CD4-positive, CD25-positive, alpha-beta regulatory T cell (primary cell): ENCODE data around the gene SIGLEC10. TPM values are rescaled to one million over a fixed set of nuclear protein-coding genes. Genes with fewer than 3 reads are reported as not detected.

Experiments
- ATAC-seq, 2 donors: fragments of 150-1000 bp; cut with Tn5 transposase; one replicate each; pipeline ENCODE4 v1.10.0; 2021; ENCODE audit warnings: low read depth in 2 of 2, moderate number of reproducible peaks in 2 of 2, moderate library complexity in 1 of 2
- DNase-seq, 3 donors: peaks; one replicate each; pipeline versions ENCODE4 v3.0.0 to v3.0.0-alpha.2; 2012 to 2022; ENCODE audit warnings: mixed read lengths in 1 of 3
- H3K27ac ChIP-seq: one replicate; pipeline ENCODE4 v1.7.0; 2013; ENCODE audit warnings: mild to moderate bottlenecking, low read length; ENCODE audit not compliant: insufficient read depth, poor library complexity, severe bottlenecking
- H3K27me3 ChIP-seq: one replicate; pipeline ENCODE4 v1.7.0; 2013; ENCODE audit warnings: low read length; ENCODE audit not compliant: control insufficient read depth, insufficient read depth
- H3K36me3 ChIP-seq: one replicate; pipeline ENCODE4 v1.7.0; 2013; ENCODE audit warnings: mild to moderate bottlenecking, low read length, moderate library complexity; ENCODE audit not compliant: control insufficient read depth, insufficient read depth
- H3K4me1 ChIP-seq: 2 replicates; pipeline ENCODE4 v1.7.0; 2013; ENCODE audit warnings: mild to moderate bottlenecking, low read length; ENCODE audit not compliant: insufficient read depth, control insufficient read depth, poor library complexity, severe bottlenecking
- H3K4me3 ChIP-seq: one replicate; pipeline ENCODE4 v1.7.0; 2013; ENCODE audit warnings: low read depth, mild to moderate bottlenecking, low read length, moderate library complexity
- H3K9me3 ChIP-seq, 2 experiments: 1 replicate in 1 of 2; 2 replicates in 1 of 2; pipeline ENCODE4 v1.7.0; 2013; ENCODE audit warnings: low read length in 2 of 2, mild to moderate bottlenecking in 1 of 2, moderate library complexity in 1 of 2; ENCODE audit not compliant: control insufficient read depth in 2 of 2
- H3K27ac Mint-ChIP-seq, 3 donors: one replicate each; pipeline ENCODE4 v1.8.0; 2020 to 2022; ENCODE audit warnings: mild to moderate bottlenecking in 3 of 3, mixed read lengths in 3 of 3, moderate library complexity in 2 of 3
- H3K27me3 Mint-ChIP-seq: one replicate; pipeline ENCODE4 v1.8.0; 2022; ENCODE audit warnings: mild to moderate bottlenecking, mixed read lengths
- H3K36me3 Mint-ChIP-seq: one replicate; pipeline ENCODE4 v1.8.0; 2020; ENCODE audit warnings: mixed read lengths
- H3K4me1 Mint-ChIP-seq, 4 donors: one replicate each; pipeline ENCODE4 v1.8.0; 2020 to 2022; ENCODE audit warnings: mixed read lengths in 4 of 4, mild to moderate bottlenecking in 1 of 4
- H3K4me3 Mint-ChIP-seq, 4 donors: one replicate each; pipeline ENCODE4 v1.8.0; 2020 to 2022; ENCODE audit warnings: mild to moderate bottlenecking in 4 of 4, mixed read lengths in 4 of 4, moderate library complexity in 3 of 4
- H3K9me3 Mint-ChIP-seq, 7 donors: one replicate each; pipeline ENCODE4 v1.8.0; 2020 to 2022; ENCODE audit warnings: mixed read lengths in 7 of 7, mild to moderate bottlenecking in 3 of 7, moderate library complexity in 2 of 7
- polyA plus RNA-seq, 4 donors: library from polyadenylated mRNA; unstranded; fragments of 300-500 nt; fragmentation: Illumina TruSeq; gene quantifications; one replicate each; pipeline ENCODE4 v1.2.3, GENCODE V29; 2021
- total RNA-seq: library from RNA; stranded (reverse); gene quantifications from one replicate; pipeline ENCODE4 v1.2.3, GENCODE V29; 2022

SIGLEC10 gene
- total and polyA plus RNA-seq, 5 donors from 2014 or later: 0.15 to 0.37 (median 0.27) TPM; not detected in 1

GRCh38 chr19:51387924-51388389 lies 29.5 kb downstream of the SIGLEC10 start, which contains the start of gene LIM2:
Gene LIM2 (minus strand): TSS chr19:51387974. CDS start chr19:51387443, 531 bp downstream.
- H3K4me3 Mint-ChIP-seq: no peak within 1 kb of the TSS

GRCh38 chr19:51386882-51387520 lies 30.4 kb downstream of the SIGLEC10 start:
- no peaks in the 10 kb centered on the region for H3K36me3 Mint-ChIP-seq
- Histone ChIP-seq H3K9me3 (no peaks in the 10 kb centered on the region), H3K4me1 (no peaks in the 10 kb centered on the region), H3K27ac (no peak overlapping the region), H3K27me3 (no peaks in the 10 kb centered on the region), H3K36me3 (no peaks in the 10 kb centered on the region), H3K4me3 (no peak overlapping the region)
- no peaks in the 10 kb centered on the region for H3K9me3 Mint-ChIP-seq
- H3K27ac Mint-ChIP-seq: no peak overlapping the region
- ATAC-seq (no peak), DNase-seq (no peak)
- no peaks in the 10 kb centered on the region for H3K27me3 Mint-ChIP-seq
- no peak overlapping the region for H3K4me3 Mint-ChIP-seq
- H3K4me1 Mint-ChIP-seq: peaks cover 0 to 7% (median 2%) of the 10 kb centered on the region in 4 donors

More at GRCh38 chr19:51387924-51388389, 29.5 kb downstream of the SIGLEC10 start, which contains the start of gene LIM2:
- no peak within 1 kb of the TSS for H3K4me3 ChIP-seq
- peaks cover 0 to 7% (median 3%) of the 10 kb centered on the region in 4 donors for H3K4me1 Mint-ChIP-seq
- H3K27ac Mint-ChIP-seq: no peak within 1 kb of the TSS
- H3K27me3 Mint-ChIP-seq: no peaks in the 10 kb centered on the region
- no peaks in the 10 kb centered on the region for H3K36me3 ChIP-seq
- H3K4me1 ChIP-seq: no peaks in the 10 kb centered on the region
- H3K9me3 ChIP-seq: no peaks in the 10 kb centered on the region
- no peaks in the 10 kb centered on the region for H3K27me3 ChIP-seq
- H3K36me3 Mint-ChIP-seq: no peaks in the 10 kb centered on the region
- DNase-seq (no peak), ATAC-seq (no peak)
- no peak within 1 kb of the TSS for H3K27ac ChIP-seq
- no peaks in the 10 kb centered on the region for H3K9me3 Mint-ChIP-seq

GRCh38 chr19:51382004-51382403 lies 35.4 kb downstream of the SIGLEC10 start:
- H3K36me3 Mint-ChIP-seq: no peaks in the 10 kb centered on the region
- H3K9me3 Mint-ChIP-seq: peaks cover 0 to 3% (median 0%) of the 10 kb centered on the region in 7 donors
- no peaks in the 10 kb centered on the region for H3K27me3 Mint-ChIP-seq
- no peaks in the 10 kb centered on the region for H3K27me3 ChIP-seq
- DNase-seq (no peak), ATAC-seq (no peak)
- H3K9me3 ChIP-seq: peaks cover 0 to 5% of the 10 kb centered on the region in 2 experiments
- no peak overlapping the region for H3K27ac Mint-ChIP-seq
- H3K36me3 ChIP-seq: no peaks in the 10 kb centered on the region
- no peak overlapping the region for H3K4me3 Mint-ChIP-seq
- H3K4me1 Mint-ChIP-seq: peaks cover 0 to 2% (median 0%) of the 10 kb centered on the region in 4 donors
- no peak overlapping the region for H3K4me3 ChIP-seq
- no peaks in the 10 kb centered on the region for H3K4me1 ChIP-seq
- no peak overlapping the region for H3K27ac ChIP-seq

GRCh38 chr19:51380379-51380778 lies 37.1 kb downstream of the SIGLEC10 start:
- Mint-ChIP-seq H3K9me3 (peaks cover 0 to 3% (median 0%) of the 10 kb centered on the region in 7 donors), H3K36me3 (no peaks in the 10 kb centered on the region), H3K27ac (no peak overlapping the region), H3K4me1 (peaks cover 0 to 13% (median 7%) of the 10 kb centered on the region in 4 donors), H3K27me3 (no peaks in the 10 kb centered on the region), H3K4me3 (no peak overlapping the region)
- Histone ChIP-seq H3K36me3 (no peaks in the 10 kb centered on the region), H3K27me3 (no peaks in the 10 kb centered on the region), H3K9me3 (peaks cover 0 to 5% of the 10 kb centered on the region in 2 experiments), H3K27ac (no peak overlapping the region), H3K4me3 (no peak overlapping the region), H3K4me1 (peaks cover 5% of the 10 kb centered on the region)
- no peak for DNase-seq
- no peak for ATAC-seq

GRCh38 chr19:51377422-51377821 lies 40.0 kb downstream of the SIGLEC10 start:
- ATAC-seq: no peak
- Histone ChIP-seq H3K27ac (no peak overlapping the region), H3K4me3 (no peak overlapping the region), H3K4me1 (peaks cover 17% of the 10 kb centered on the region), H3K27me3 (no peaks in the 10 kb centered on the region), H3K36me3 (no peaks in the 10 kb centered on the region), H3K9me3 (peaks cover 0 to 5% of the 10 kb centered on the region in 2 experiments)
- H3K36me3 Mint-ChIP-seq: no peaks in the 10 kb centered on the region
- no peak overlapping the region for H3K27ac Mint-ChIP-seq
- no peak for DNase-seq
- H3K4me1 Mint-ChIP-seq: peaks cover 0 to 37% (median 19%) of the 10 kb centered on the region in 4 donors
- H3K27me3 Mint-ChIP-seq: no peaks in the 10 kb centered on the region
- H3K9me3 Mint-ChIP-seq: peaks cover 0 to 3% (median 0%) of the 10 kb centered on the region in 7 donors
- no peak overlapping the region for H3K4me3 Mint-ChIP-seq

- H3K4me1 ChIP-seq: peaks cover 26% of the 10 kb centered on the region
- Mint-ChIP-seq H3K36me3 (no peaks in the 10 kb centered on the region), H3K27me3 (no peaks in the 10 kb centered on the region), H3K9me3 (peaks cover 0 to 1% (median 0%) of the 10 kb centered on the region in 7 donors), H3K4me3 (peak overlapping the region in 3 of 4 donors; percentile 55 to 64 (median 63)), H3K27ac (peak overlapping the region; percentile 29 to 86 (median 56)), H3K4me1 (peaks cover 0 to 54% (median 24%) of the 10 kb centered on the region in 4 donors)
- H3K27ac ChIP-seq: peak overlapping the region; percentile 14
- no peaks in the 10 kb centered on the region for H3K27me3 ChIP-seq
- DNase-seq (peak in 1 of 3 donors; percentile 23), ATAC-seq (no peak)
- H3K4me3 ChIP-seq: no peak overlapping the region
- H3K9me3 ChIP-seq: no peaks in the 10 kb centered on the region
- no peaks in the 10 kb centered on the region for H3K36me3 ChIP-seq
Observed at GRCh38 chr19:51375504-51376221, 41.8 kb downstream of the SIGLEC10 start.

GRCh38 chr19:51372649-51373504 lies 44.6 kb downstream of the SIGLEC10 start, which contains the start of gene NKG7:
Gene NKG7 (minus strand): TSS chr19:51372654. CDS start chr19:51372535, 119 bp downstream.
- no peaks in the 10 kb centered on the region for H3K9me3 Mint-ChIP-seq
- peaks cover 30% of the 10 kb centered on the region for H3K4me1 ChIP-seq
- DNase-seq (peak in 2 of 3 donors; percentile 16 to 85), ATAC-seq (peak; percentile 44 to 58)
- H3K4me3 ChIP-seq: no peak within 1 kb of the TSS
- H3K27ac ChIP-seq: peak within 1 kb of the TSS; percentile 35
- no peaks in the 10 kb centered on the region for H3K36me3 Mint-ChIP-seq
- H3K4me1 Mint-ChIP-seq: peaks cover 0 to 64% (median 30%) of the 10 kb centered on the region in 4 donors
- peak within 1 kb of the TSS; percentile 77 to 93 (median 92) for H3K27ac Mint-ChIP-seq
- H3K27me3 Mint-ChIP-seq: no peaks in the 10 kb centered on the region
- peak within 1 kb of the TSS; percentile 26 to 79 (median 66) for H3K4me3 Mint-ChIP-seq
- no peaks in the 10 kb centered on the region for H3K9me3 ChIP-seq
- H3K36me3 ChIP-seq: no peaks in the 10 kb centered on the region
- H3K27me3 ChIP-seq: no peaks in the 10 kb centered on the region
